OCI-LY7 (cell line): ENCODE measurements around the gene TTC34.

Experiments used
- EZH2phosphoT487 ChIP-seq: fragments of 200-600 bp; sonication (generic); IDR thresholded peaks from 2 replicates; pipeline ENCODE4 v1.6.1; 2018; ENCODE audit warnings: low read depth, borderline replicate concordance, mild to moderate bottlenecking, mixed run types, antibody characterized with exemption, low read length, moderate library complexity, mixed read lengths
- TF ChIP-seq, protein P1 (sequence below): fragments of 200-600 bp; sonication (generic); conservative IDR thresholded peaks from 2 replicates; pipeline ENCODE4 v1.5.1; 2014; ENCODE audit warnings: mild to moderate bottlenecking, antibody characterized with exemption, low read length, moderate library complexity, mixed read lengths

DNA sequence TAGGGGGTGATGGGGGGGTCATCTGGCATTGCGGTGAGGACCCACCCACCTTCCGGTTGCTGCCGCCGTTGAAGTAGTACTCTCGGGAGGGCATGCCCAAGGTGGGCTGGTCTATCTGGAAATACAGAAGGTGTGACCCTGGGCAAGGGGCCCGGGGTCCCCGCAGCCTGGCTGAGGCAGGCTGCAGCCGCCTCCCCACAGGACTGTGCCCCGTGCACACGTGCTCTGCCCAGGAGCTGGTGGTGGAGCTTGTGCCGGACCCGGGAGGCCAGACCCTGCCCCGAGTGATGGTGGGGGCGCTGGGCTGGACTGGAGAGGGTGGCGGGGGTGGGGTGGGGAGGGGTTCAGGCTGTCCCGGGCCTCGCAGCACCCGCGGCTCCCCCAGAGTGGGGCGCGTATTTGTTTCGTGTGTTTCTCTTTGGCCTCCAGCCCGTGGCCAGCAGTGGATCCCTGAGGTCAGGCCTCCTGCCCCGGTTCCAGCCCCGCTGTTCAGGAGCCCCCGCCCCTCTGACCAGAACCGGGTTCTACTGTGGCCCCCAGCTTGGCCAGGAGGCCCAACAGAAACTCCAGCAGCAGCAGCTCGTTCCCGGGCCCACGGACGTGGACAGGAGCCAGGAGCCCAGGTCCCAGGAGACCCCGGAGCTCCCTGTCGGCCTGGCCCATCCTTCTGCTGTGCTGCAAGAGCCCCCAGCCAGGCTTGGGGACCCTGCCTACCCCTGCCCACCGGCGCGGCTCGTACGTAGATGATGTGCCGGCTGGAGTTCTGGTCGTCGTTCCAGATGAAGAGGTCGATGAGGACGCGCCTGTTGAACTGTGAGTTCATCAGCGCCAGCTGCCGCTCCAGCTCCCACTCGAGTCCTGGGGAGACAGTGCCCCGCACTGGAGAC, 195.7 kb downstream of the TTC34 start:
- TF ChIP-seq, protein P1, sequence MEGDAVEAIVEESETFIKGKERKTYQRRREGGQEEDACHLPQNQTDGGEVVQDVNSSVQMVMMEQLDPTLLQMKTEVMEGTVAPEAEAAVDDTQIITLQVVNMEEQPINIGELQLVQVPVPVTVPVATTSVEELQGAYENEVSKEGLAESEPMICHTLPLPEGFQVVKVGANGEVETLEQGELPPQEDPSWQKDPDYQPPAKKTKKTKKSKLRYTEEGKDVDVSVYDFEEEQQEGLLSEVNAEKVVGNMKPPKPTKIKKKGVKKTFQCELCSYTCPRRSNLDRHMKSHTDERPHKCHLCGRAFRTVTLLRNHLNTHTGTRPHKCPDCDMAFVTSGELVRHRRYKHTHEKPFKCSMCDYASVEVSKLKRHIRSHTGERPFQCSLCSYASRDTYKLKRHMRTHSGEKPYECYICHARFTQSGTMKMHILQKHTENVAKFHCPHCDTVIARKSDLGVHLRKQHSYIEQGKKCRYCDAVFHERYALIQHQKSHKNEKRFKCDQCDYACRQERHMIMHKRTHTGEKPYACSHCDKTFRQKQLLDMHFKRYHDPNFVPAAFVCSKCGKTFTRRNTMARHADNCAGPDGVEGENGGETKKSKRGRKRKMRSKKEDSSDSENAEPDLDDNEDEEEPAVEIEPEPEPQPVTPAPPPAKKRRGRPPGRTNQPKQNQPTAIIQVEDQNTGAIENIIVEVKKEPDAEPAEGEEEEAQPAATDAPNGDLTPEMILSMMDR = no peak
- TF ChIP-seq EZH2phosphoT487 = no peak
